Measurements from ENCODE around the gene DCD. TPM values are rescaled to one million over a fixed set of nuclear protein-coding genes. Genes with fewer than 3 reads are reported as not detected.

Gene DCD
- polyA plus RNA-seq, 1 donor, result not detected

- no peak for DNase-seq
Measured at GRCh38 chr12:54606556-54606955, 41.6 kb downstream of the DCD start.

GRCh38 chr12:54605138-54605970 is 42.8 kb downstream of the DCD start:
- no peak for DNase-seq

- DNase-seq, result no peak
Measured at GRCh38 chr12:54604436-54604835, 43.7 kb downstream of the DCD start.

GRCh38 chr12:54603872-54604271 is 44.3 kb downstream of the DCD start:
- DNase-seq, result no peak

GRCh38 chr12:54603173-54603814 is 44.9 kb downstream of the DCD start:
- peak; percentile 46 for DNase-seq

- no peak for DNase-seq
Measured at GRCh38 chr12:54602661-54603060, 45.5 kb downstream of the DCD start.

GRCh38 chr12:54601841-54602240 is 46.3 kb downstream of the DCD start:
- no peak for DNase-seq

- DNase-seq, result no peak
Measured at GRCh38 chr12:54598970-54599369, 49.2 kb downstream of the DCD start.

GRCh38 chr12:54596526-54596946 is 51.6 kb downstream of the DCD start:
- peak; percentile 62 for DNase-seq

- no peak for DNase-seq
Measured at GRCh38 chr12:54595471-54595870, 52.7 kb downstream of the DCD start.

Other genes starting within 250 kb of the DCD start
- gene ITGA5, start 229.1 kb downstream of the DCD start, polyA plus RNA-seq (ENCODE audit: insufficient read length), result 112 TPM
- not detected for gene GTSF1, start 174.8 kb downstream of the DCD start, polyA plus RNA-seq (ENCODE audit: insufficient read length)
- 7.1 TPM for gene NCKAP1L, start 150.6 kb downstream of the DCD start, polyA plus RNA-seq (ENCODE audit: insufficient read length)
- 4.8 TPM for gene PDE1B, start 98.8 kb downstream of the DCD start, polyA plus RNA-seq (ENCODE audit: insufficient read length)
- 70.6 TPM for gene PPP1R1A, start 59.7 kb downstream of the DCD start, polyA plus RNA-seq (ENCODE audit: insufficient read length)
- gene LACRT, start 13.5 kb downstream of the DCD start, polyA plus RNA-seq (ENCODE audit: insufficient read length), result not detected
- gene MUCL1, start 206.2 kb upstream of the DCD start, polyA plus RNA-seq (ENCODE audit: insufficient read length), result not detected

Data from hindlimb muscle (tissue), 1 donor.